K562 (cell line): ENCODE results near the gene ACTR3C. TPM values are rescaled to one million over a fixed set of nuclear protein-coding genes. Genes with fewer than 3 reads are reported as not detected.

Source experiments
- CREB1 ChIP-seq, 2 experiments: sonication (generic) in 1 of 2; formaldehyde crosslinking in 1 of 2; IDR thresholded peaks; 2 replicates each; pipeline versions ENCODE4 v1.6.1 to v1.8.0; 2012 to 2022; ENCODE audit warnings: inconsistent platforms in 1 of 2, mild to moderate bottlenecking in 1 of 2, missing genetic modification reagents in 1 of 2, moderate library complexity in 1 of 2
- ESRRA ChIP-seq: fragments of 450-650 bp; IDR thresholded peaks from 2 replicates; pipeline ENCODE4 v1.6.1; 2014; ENCODE audit warnings: low read depth, mild to moderate bottlenecking, moderate library complexity, borderline replicate concordance
- NFATC3 ChIP-seq: fragments of 450-650 bp; IDR thresholded peaks from 2 replicates; pipeline ENCODE4 v1.6.1; 2017; ENCODE audit warnings: mild to moderate bottlenecking
- NR2C2 ChIP-seq, 2 experiments: fragments of 200-800 bp in 1 of 2; sonication (Bioruptor generic) in 1 of 2; sonication (generic) in 1 of 2; formaldehyde crosslinking in 1 of 2; IDR thresholded peaks; 2 replicates each; pipeline versions ENCODE4 v1.6.1 to v1.8.0; 2016 to 2022; ENCODE audit warnings: mild to moderate bottlenecking in 1 of 2, missing compliant biosample characterization in 1 of 2, missing genetic modification characterization in 1 of 2, missing genetic modification reagents in 1 of 2
- PHB2 ChIP-seq: fragments of 450-650 bp; IDR thresholded peaks from 2 replicates; pipeline ENCODE4 v1.6.1; 2017; ENCODE audit warnings: low read depth
- PTTG1 ChIP-seq: fragments of 450-650 bp; IDR thresholded peaks from 2 replicates; pipeline ENCODE4 v1.6.1; 2016; ENCODE audit warnings: low read depth, mild to moderate bottlenecking, missing genetic modification characterization, missing compliant biosample characterization
- RBM25 ChIP-seq: fragments of 200-400 bp; formaldehyde crosslinking; IDR thresholded peaks from 2 replicates; pipeline ENCODE4 v1.6.1; 2018; ENCODE audit warnings: low read length, low read depth, moderate library complexity; ENCODE audit not compliant: severe bottlenecking
- RNF219 ChIP-seq: fragments of 250-450 bp; sonication (Bioruptor Pico); IDR thresholded peaks from 2 replicates; pipeline ENCODE4 v1.5.0; 2022; ENCODE audit warnings: mild to moderate bottlenecking
- SMAD3 ChIP-seq: fragments of 450-650 bp; formaldehyde crosslinking; conservative IDR thresholded peaks from 2 replicates; pipeline ENCODE4 v1.4.0; 2020; ENCODE audit warnings: mild to moderate bottlenecking
- TCF7 ChIP-seq: sonication (generic); IDR thresholded peaks from 2 replicates; pipeline ENCODE4 v1.6.1; 2016; ENCODE audit warnings: antibody characterized with exemption, borderline replicate concordance
- YBX1 ChIP-seq: fragments of 450-650 bp; IDR thresholded peaks from 2 replicates; pipeline ENCODE4 v1.7.1; 2016; ENCODE audit warnings: mild to moderate bottlenecking
- ZBTB8A ChIP-seq: fragments of 450-650 bp; IDR thresholded peaks from 2 replicates; pipeline ENCODE4 v1.6.1; 2018; ENCODE audit warnings: mild to moderate bottlenecking, moderate library complexity; ENCODE audit not compliant: partially characterized antibody
- ZSCAN32 ChIP-seq: fragments of 450-650 bp; formaldehyde crosslinking; IDR thresholded peaks from 2 replicates; pipeline ENCODE4 v1.4.0; 2020; ENCODE audit warnings: mild to moderate bottlenecking, moderate library complexity
- polyA plus RNA-seq, 8 experiments: library from polyadenylated mRNA; depleted of rRNA in 4 of 8; stranded (reverse) in 5 of 8; unstranded in 3 of 8; fragments of >200 nt; fragmentation: Nextera tagmentation in 2 of 8; fragmentation: Illumina TruSeq in 1 of 8; extraction: Ambion mirVana in 2 of 8; extraction: Trizol in 1 of 8; gene quantifications; 2 replicates each; pipeline versions ENCODE4 v1.2.1 to v1.2.3, GENCODE V29; 2011 to 2014; ENCODE audit warnings: inconsistent platforms in 1 of 8, missing spikeins in 1 of 8
- total RNA-seq, 7 experiments: library from RNA; depleted of rRNA in 6 of 7; stranded (reverse); fragments of >200 nt in 6 of 7; fragmentation: Illumina TruSeq in 2 of 7; extraction: Trizol in 2 of 7; gene quantifications; 2 replicates each; pipeline versions ENCODE4 v1.2.1 to v1.2.3, GENCODE V29; 2011 to 2021; ENCODE audit warnings: low replicate concordance in 1 of 7
- TF ChIP-seq, protein P1 (sequence below): fragments of 450-650 bp; formaldehyde crosslinking; IDR thresholded peaks from 2 replicates; pipeline ENCODE4 v1.4.0; 2022; ENCODE audit warnings: missing genetic modification characterization
- TF ChIP-seq, protein P2 (sequence below): sonication (generic); formaldehyde crosslinking; IDR thresholded peaks from 2 replicates; pipeline ENCODE4 v1.8.1; 2023; ENCODE audit warnings: mild to moderate bottlenecking, missing genetic modification reagents
- TF ChIP-seq, protein P3 (sequence below): sonication (generic); formaldehyde crosslinking; IDR thresholded peaks from 2 replicates; pipeline ENCODE4 v1.8.0; 2022; ENCODE audit warnings: mild to moderate bottlenecking, missing genetic modification reagents
- TF ChIP-seq, protein P4 (sequence below): fragments of 450-650 bp; IDR thresholded peaks from 2 replicates; pipeline ENCODE4 v1.6.1; 2016; ENCODE audit warnings: mild to moderate bottlenecking

ACTR3C gene
- total and polyA plus RNA-seq, 9 of the 15 experiments (the other 6 are each of a cell fraction or from before 2014, with no cell fraction given) = 9.0 to 35.4 (median 13.3) TPM

- TF ChIP-seq PHB2 = no peak
- no peak for TF ChIP-seq ZSCAN32 (CRISPR knock-in tag)
- TF ChIP-seq SMAD3 (CRISPR knock-in tag) = peak; percentile 58; the same call in 1 of the 2 replicates
- no peak for TF ChIP-seq NR2C2 (CRISPR knock-in tag; IDR thresholded peaks at IDR 0.05)
- TF ChIP-seq NR2C2 (tag; IDR thresholded peaks at IDR 0.05) = peak; percentile 22; the same call in 1 of the 2 replicates
- TF ChIP-seq, protein P1, sequence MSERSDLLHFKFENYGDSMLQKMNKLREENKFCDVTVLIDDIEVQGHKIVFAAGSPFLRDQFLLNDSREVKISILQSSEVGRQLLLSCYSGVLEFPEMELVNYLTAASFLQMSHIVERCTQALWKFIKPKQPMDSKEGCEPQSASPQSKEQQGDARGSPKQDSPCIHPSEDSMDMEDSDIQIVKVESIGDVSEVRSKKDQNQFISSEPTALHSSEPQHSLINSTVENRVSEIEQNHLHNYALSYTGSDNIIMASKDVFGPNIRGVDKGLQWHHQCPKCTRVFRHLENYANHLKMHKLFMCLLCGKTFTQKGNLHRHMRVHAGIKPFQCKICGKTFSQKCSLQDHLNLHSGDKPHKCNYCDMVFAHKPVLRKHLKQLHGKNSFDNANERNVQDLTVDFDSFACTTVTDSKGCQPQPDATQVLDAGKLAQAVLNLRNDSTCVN = no peak
- no peak for TF ChIP-seq TCF7
- TF ChIP-seq, protein P2, sequence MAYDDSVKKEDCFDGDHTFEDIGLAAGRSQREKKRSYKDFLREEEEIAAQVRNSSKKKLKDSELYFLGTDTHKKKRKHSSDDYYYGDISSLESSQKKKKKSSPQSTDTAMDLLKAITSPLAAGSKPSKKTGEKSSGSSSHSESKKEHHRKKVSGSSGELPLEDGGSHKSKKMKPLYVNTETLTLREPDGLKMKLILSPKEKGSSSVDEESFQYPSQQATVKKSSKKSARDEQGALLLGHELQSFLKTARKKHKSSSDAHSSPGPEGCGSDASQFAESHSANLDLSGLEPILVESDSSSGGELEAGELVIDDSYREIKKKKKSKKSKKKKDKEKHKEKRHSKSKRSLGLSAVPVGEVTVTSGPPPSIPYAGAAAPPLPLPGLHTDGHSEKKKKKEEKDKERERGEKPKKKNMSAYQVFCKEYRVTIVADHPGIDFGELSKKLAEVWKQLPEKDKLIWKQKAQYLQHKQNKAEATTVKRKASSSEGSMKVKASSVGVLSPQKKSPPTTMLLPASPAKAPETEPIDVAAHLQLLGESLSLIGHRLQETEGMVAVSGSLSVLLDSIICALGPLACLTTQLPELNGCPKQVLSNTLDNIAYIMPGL (CRISPR knock-in tag) = no peak
- TF ChIP-seq NFATC3 = no peak
- TF ChIP-seq CREB1 (IDR thresholded peaks at IDR 0.05) = peak; percentile 20; the same call in 1 of the 2 replicates
- no peak for TF ChIP-seq CREB1 (CRISPR knock-in tag; IDR thresholded peaks at IDR 0.05)
- TF ChIP-seq, protein P3, sequence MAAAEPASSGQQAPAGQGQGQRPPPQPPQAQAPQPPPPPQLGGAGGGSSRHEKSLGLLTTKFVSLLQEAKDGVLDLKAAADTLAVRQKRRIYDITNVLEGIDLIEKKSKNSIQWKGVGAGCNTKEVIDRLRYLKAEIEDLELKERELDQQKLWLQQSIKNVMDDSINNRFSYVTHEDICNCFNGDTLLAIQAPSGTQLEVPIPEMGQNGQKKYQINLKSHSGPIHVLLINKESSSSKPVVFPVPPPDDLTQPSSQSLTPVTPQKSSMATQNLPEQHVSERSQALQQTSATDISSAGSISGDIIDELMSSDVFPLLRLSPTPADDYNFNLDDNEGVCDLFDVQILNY (CRISPR knock-in tag) = no peak
- no peak for TF ChIP-seq PTTG1 (tag)
- TF ChIP-seq RBM25 = peak; percentile 89
- no peak for TF ChIP-seq ZBTB8A
- no peak for TF ChIP-seq YBX1
- TF ChIP-seq ESRRA = peak; percentile 82; the same call in 1 of the 2 replicates
- TF ChIP-seq, protein P4, sequence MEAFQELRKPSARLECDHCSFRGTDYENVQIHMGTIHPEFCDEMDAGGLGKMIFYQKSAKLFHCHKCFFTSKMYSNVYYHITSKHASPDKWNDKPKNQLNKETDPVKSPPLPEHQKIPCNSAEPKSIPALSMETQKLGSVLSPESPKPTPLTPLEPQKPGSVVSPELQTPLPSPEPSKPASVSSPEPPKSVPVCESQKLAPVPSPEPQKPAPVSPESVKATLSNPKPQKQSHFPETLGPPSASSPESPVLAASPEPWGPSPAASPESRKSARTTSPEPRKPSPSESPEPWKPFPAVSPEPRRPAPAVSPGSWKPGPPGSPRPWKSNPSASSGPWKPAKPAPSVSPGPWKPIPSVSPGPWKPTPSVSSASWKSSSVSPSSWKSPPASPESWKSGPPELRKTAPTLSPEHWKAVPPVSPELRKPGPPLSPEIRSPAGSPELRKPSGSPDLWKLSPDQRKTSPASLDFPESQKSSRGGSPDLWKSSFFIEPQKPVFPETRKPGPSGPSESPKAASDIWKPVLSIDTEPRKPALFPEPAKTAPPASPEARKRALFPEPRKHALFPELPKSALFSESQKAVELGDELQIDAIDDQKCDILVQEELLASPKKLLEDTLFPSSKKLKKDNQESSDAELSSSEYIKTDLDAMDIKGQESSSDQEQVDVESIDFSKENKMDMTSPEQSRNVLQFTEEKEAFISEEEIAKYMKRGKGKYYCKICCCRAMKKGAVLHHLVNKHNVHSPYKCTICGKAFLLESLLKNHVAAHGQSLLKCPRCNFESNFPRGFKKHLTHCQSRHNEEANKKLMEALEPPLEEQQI = 0 out of 2 replicates have a peak, but pooled peaks have one; percentile 20
- no peak for TF ChIP-seq RNF219 (CRISPR knock-in tag)
These were observed 5.4 kb downstream of the ACTR3C start (continued) for GRCh38 chr7:150317748-150318444.
